T47D (cell line): ENCODE results near the gene CBFA2T2.
A peak's percentile ranks its signal among the peaks of the same experiment; 100 is the strongest.
"Not testable (repeated sequence)": the region's sequence is repeated elsewhere in the genome, so short reads cannot be mapped to it uniquely, and the experiment has no call there.

Source experiments
- DNase-seq, 2 experiments: peaks; one replicate each; pipeline versions ENCODE4 v3.0.0 to v3.0.0-alpha.2; 2011 to 2012; ENCODE audit warnings: low read depth in 1 of 2, low spot score in 1 of 2
- JUND ChIP-seq: IDR thresholded peaks from 2 replicates; pipeline ENCODE4 v1.6.1; 2012; ENCODE audit warnings: low read depth
- in situ Hi-C: cut with HindIII; loops from 2 replicates; pipeline ENCODE4 v1.10.0; 2016; ENCODE audit warnings: low sequenced_read_pairs, low pct_unique_long_range_greater_than_20kb

The CBFA2T2 gene

DNA sequence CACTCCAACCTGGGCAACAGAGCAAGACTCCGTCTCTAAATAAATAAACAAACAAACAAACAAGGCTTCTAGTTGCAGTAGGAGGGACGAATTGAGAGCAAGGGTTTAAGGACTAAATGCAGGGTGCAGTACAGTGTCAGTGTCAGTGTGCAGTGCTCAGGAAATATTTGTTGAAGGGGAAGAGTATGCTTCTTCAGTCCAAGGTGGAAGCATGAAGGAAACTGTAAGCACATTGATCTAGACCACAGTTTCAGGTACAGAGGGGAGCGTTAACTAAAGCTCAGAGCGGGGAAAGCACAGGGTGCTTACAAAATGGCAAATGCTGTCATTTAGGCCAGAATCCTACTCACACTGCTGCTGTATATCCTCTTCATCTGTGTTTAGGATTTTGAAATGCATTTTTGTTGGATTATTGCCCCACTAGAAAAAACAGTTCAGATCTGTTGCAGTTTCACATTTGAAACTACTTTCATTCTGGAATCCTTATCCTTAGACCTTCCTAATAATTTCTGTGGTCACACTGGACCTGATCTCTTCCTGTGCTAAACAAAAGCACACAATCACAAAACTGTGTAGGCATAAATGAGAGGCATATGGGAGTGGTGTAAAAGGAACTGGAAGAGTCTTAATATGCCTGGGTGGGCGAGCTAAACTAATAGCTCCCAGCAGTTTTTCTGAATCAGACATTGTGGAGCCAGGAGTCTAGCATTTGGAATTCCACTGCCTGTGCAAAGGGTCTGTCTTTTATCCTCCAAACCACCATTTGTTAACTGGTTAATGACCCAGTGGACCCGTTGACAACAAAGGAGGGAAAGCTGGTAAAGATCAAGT lies 41.4 kb downstream of the CBFA2T2 start:
- in situ Hi-C loops = no loop called here
- DNase-seq = no peak
- no peak for TF ChIP-seq JUND

DNA sequence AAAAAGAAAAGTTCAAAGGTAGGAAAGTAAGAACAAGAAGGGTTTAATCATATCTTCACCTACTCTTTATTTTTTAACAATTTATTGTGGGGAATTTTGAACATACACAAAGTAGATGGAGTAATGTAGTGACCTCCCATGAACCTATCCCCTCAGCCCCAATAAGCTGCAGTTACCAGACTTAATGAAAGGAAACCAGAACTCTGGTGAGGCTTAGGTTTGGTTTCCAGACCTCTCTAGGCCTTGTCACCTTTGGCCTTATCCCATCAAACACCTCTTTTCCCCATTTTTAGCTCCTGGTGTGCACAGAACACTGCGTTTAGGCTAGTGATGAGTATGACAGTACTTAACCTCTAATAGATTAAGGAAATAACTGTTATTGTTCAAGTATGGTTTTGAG lies 42.0 kb downstream of the CBFA2T2 start:
- in situ Hi-C loops = no loop called here
- no peak for TF ChIP-seq JUND
- no peak for DNase-seq

DNA sequence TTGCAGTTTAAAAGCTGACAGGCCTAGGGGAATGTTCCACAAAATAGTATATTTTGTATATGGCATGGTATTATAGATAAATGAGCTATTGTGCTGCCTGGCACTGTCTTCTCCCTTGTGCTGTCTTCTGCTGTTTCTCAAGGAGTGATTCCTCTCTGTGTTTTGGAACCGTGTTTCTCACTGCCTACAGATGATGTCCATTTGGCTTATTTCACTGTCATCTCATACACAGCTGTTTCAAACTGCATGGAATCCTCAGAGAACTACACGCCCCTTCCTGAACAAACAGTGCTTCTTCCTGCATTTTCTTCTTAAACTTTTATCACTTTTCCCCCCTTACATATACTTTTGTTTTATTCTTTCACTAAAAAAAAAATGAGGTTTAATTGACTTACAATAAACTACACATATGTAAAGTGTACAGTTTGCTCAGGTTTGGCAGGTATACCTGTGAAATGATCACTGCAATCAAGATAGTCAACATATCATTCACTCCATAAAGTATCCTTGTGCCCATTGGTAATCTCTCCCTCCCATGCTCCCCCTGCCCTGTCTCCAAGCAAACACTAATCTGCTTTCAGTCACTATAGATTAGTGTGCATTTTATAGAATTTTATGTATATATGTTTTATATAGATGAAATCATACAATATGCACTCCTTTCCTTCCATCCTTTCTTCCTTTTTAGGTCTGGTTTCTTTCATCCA lies 43.0 kb downstream of the CBFA2T2 start:
- no peak for DNase-seq
- in situ Hi-C loops = no loop called here
- TF ChIP-seq JUND = no peak

GRCh38 chr20:33535717-33536116 lies 45.8 kb downstream of the CBFA2T2 start:
- in situ Hi-C loops, DNase-seq: not testable (repeated sequence)

DNA sequence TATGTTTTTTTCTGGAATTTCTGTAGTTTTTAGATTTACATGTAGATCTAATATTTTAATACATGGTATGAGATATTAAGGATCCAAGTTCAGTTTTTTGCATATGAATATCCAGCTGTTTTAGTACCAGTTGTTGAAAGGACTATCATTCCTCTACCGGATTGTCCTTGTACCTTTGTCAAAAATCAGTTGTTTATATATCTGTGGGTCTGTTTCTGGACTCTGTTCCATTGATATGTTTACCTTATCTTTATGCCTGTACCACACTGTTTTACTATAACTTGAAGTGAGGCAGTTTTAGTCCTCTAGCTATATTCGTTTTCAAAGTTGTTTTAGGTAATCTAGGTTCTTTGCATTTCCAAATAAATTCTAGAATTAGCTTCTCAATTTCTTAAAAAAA lies 47.7 kb downstream of the CBFA2T2 start:
- no peak for DNase-seq
- in situ Hi-C loops = no loop called here
- TF ChIP-seq JUND = no peak

DNA sequence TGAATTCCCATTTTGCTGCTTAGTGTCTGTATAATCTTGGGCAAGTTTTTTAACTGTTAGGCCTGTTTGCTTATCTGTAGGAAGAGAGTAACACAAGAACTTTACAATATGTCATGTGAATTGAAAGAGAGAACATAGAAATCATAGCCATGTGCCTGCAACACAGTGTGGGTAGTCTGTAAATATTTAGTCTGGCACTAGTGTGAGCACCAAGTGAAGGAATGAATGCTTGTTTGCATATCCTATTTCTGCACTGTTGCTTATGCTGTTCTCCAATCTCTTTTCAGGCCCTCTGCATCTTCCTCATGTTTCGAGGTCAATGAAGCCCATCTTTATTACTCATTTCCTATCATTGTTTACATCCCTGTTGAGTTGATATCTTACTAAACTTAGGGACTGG lies 49.2 kb downstream of the CBFA2T2 start:
- peak; percentile 46 to 57 for DNase-seq
- in situ Hi-C loops = no loop called here
- TF ChIP-seq JUND = no peak

DNA sequence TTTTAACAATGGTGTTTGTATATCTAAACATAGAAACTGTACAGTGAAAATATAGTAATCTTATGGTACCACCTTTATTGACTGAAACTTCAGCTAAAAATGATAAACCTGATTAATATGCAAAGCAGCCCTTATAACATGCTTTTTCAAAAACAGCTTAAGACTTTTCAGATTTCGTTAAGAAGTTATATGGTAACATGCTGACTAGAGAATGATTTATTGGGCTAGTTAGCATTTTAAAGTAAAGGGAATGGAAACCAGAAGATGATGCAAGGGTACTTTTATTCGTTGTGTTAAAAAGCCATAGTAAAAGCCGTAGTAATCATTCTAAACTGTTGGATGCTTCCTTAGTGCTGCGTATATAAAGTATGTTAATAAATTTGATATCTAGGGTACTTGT lies 50.5 kb downstream of the CBFA2T2 start:
- no peak for TF ChIP-seq JUND
- no peak for DNase-seq
- in situ Hi-C loops = no loop called here

DNA sequence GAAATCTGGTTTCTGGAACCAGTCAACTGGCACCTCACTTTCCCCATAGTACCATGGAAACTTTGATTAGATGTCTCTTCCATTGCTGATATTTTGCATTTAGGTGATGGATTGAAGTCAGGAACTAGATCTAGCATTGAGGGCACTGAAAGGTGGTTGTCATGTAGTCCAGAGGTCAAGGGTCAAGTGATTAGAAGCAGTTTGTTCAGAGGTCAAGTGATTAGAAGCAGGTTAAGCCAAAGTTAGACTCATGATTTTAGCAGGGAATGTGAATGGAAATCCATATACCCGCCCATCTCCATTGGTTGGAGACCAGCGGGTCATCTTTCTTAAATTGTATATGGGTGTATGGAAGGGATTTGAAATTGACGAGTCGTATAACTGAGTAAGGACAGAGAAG lies 51.2 kb downstream of the CBFA2T2 start:
- DNase-seq = no peak
- TF ChIP-seq JUND = no peak
- in situ Hi-C loops = no loop called here

GRCh38 chr20:33541797-33542196 lies 51.9 kb downstream of the CBFA2T2 start:
- DNase-seq = no peak
- in situ Hi-C loops = no loop called here
- no peak for TF ChIP-seq JUND

DNA sequence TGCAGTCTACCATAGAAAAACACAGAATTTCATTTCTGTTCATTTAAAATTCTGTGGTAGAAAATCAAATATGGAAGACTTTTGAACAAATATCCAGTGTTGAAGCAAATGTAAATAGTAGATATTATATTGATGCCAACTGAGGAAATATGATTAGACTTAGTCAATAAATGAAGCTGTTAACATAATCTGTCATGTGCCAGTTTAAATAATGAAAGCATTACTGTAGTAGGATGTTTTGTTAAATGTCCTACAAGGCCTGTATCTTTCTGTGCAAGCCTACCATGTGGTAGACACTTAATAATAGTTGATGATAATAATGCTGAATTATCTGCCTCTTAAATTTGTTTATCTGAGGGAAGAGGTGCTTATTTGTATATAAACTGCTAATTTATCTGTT lies 55.9 kb downstream of the CBFA2T2 start:
- in situ Hi-C loops = no loop called here
- DNase-seq = no peak
- no peak for TF ChIP-seq JUND

DNA sequence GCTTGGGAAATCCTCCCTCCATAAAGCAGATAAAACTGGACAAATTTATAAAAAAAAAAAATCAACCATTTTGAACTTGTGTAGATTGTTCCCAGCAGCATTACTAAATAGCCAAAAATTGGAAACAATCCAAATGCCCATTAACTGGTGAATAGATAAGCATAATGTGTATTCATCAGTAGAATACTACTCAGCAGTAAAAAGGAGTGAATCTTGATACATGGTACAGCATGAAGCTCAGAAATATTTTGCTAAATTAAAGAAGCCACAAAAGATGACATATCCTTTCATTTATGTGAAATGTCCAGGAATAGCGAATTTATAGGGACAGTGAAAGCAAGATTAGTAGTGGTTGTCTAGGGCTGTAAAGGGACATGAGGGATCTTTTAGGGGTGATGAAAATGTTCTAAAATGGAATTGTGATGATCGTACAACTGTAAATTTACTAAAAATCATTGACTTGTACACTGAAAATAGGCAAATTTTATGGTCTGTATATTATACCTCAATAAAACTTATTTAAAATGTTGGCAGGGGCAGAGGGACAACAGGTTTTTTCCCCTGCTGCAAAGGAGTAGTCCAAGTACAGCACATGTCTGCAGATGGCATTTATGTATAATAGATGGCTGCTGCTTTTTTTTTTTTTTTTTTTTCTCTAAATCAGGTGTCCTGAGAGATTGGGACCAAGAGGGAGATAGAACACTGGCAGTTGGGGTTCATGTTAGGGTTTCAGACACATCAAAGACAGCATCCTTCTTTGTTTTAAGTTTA lies 59.5 kb downstream of the CBFA2T2 start:
- DNase-seq = no peak
- in situ Hi-C loops = no loop called here
- no peak for TF ChIP-seq JUND

- no peak for TF ChIP-seq JUND
- in situ Hi-C loops = no loop called here
- DNase-seq = no peak
Observed at GRCh38 chr20:33551778-33552177, 61.9 kb downstream of the CBFA2T2 start.

DNA sequence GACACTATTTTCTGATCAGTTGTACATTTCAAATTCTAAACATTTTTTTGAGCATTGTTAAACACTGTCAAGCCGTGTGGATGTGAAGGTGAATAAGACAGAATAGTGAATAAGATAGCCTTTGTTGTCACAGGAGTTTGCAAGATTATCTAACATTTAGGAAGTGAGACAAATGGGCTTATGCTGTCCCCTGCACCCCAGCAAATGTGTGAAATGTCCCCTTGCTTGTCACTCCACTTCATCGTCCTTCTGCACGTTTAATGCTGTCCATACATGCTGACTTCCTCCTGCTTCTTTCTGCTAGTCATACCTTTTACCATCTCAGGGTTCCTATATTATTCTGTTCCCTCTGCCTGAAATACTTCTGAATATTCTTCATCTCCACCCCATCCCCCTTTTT lies 62.6 kb downstream of the CBFA2T2 start:
- in situ Hi-C loops = no loop called here
- TF ChIP-seq JUND = no peak
- no peak for DNase-seq
